HCT116 (cell line): ENCODE measurements around the gene MYRF.
A peak's percentile ranks its signal among the peaks of the same experiment; 100 is the strongest.

Experiments used
- CEBPB ChIP-seq: IDR thresholded peaks from 2 replicates; pipeline ENCODE4 v1.6.1; 2012; ENCODE audit warnings: low read depth
- EGR1 ChIP-seq: IDR thresholded peaks from 2 replicates; pipeline ENCODE4 v1.6.1; 2012; ENCODE audit warnings: low read depth
- EZH2 ChIP-seq: fragments of 200-600 bp; sonication (generic); IDR thresholded peaks from 2 replicates; pipeline ENCODE4 v1.6.1; 2017; ENCODE audit warnings: antibody characterized with exemption, mixed run types
- EZH2phosphoT487 ChIP-seq: fragments of 200-600 bp; IDR thresholded peaks from 2 replicates; pipeline ENCODE4 v1.6.1; 2018; ENCODE audit warnings: antibody characterized with exemption, borderline replicate concordance
- JUND ChIP-seq: IDR thresholded peaks from 2 replicates; pipeline ENCODE4 v1.6.1; 2012
- POLR2A ChIP-seq: IDR thresholded peaks from 2 replicates; pipeline ENCODE4 v1.7.0; 2011; ENCODE audit warnings: borderline replicate concordance; ENCODE audit not compliant: insufficient read depth, insufficient read length; ENCODE audit errors: extremely low read depth
- POLR2AphosphoS5 ChIP-seq: IDR thresholded peaks from 2 replicates; pipeline ENCODE4 v1.6.1; 2011; ENCODE audit warnings: mild to moderate bottlenecking, low read depth, low read length, moderate library complexity
- RAD21 ChIP-seq: IDR thresholded peaks from 2 replicates; pipeline ENCODE4 v1.6.1; 2012; ENCODE audit warnings: low read depth, mild to moderate bottlenecking
- SIN3A ChIP-seq: IDR thresholded peaks from 2 replicates; pipeline ENCODE4 v1.6.1; 2012; ENCODE audit warnings: low read depth
- YY1 ChIP-seq: IDR thresholded peaks from 2 replicates; pipeline ENCODE4 v1.6.1; 2011; ENCODE audit warnings: low read length, low read depth, moderate library complexity, mild to moderate bottlenecking; ENCODE audit not compliant: insufficient replicate concordance; ENCODE audit errors: extremely low read depth
- TF ChIP-seq, protein P1 (sequence below): IDR thresholded peaks from 2 replicates; pipeline ENCODE4 v1.6.1; 2012; ENCODE audit warnings: low read depth
- TF ChIP-seq, protein P2 (sequence below), 3 experiments: fragments of 200-600 bp in 1 of 3; sonication (generic) in 1 of 3; IDR thresholded peaks in 2 of 3; conservative IDR thresholded peaks in 1 of 3; 2 replicates each; pipeline ENCODE4 v1.5.1; 2012 to 2017; ENCODE audit warnings: low read depth in 2 of 3, low read length in 2 of 3, antibody characterized with exemption in 1 of 3, borderline replicate concordance in 1 of 3, control low read depth in 1 of 3, mild to moderate bottlenecking in 1 of 3, mixed read lengths in 1 of 3, mixed run types in 1 of 3, moderate library complexity in 1 of 3; ENCODE audit not compliant: insufficient read depth in 1 of 3
- TF ChIP-seq, protein P3 (sequence below): IDR thresholded peaks from 2 replicates; pipeline ENCODE4 v1.6.1; 2012

DNA sequence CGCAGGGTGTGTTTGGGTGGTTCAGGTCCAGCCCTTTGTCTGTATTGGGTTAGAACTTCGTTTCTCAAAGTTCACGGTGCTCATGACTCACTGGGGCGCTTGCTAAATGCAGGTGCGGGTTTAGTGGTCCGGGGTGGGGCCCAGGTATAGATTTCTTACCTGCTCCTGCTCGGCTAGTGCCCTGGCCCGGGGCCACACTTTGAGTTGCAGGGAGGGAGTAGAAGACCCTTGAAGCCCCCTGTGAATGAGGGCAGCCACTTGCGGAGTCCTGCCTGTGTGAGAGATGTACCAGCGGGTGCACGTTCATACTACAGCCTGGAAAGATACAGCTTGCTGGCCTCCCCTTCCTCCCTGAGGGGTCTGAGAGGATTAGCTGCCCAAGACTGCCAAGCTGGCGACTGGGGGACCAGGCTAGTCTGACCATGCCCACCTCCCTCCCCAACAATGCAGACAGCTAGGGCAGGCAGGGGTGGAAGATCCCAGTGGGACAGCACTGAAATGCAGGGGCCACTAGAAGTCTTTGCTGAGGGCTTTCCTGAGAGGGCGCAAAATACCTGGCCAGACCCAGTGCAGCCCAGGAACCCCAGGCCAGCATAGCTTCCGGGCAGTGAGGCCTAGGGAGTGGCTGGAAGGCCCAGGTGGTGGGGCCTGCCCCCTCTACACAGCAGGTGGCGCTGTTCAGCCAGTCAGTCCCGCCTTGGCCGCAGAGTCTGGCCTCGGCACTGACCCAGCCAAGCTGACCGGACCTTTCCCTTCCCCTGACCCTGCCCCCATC is 5.1 kb upstream of the MYRF start:
- TF ChIP-seq EZH2phosphoT487 = no peak
- TF ChIP-seq, protein P1, sequence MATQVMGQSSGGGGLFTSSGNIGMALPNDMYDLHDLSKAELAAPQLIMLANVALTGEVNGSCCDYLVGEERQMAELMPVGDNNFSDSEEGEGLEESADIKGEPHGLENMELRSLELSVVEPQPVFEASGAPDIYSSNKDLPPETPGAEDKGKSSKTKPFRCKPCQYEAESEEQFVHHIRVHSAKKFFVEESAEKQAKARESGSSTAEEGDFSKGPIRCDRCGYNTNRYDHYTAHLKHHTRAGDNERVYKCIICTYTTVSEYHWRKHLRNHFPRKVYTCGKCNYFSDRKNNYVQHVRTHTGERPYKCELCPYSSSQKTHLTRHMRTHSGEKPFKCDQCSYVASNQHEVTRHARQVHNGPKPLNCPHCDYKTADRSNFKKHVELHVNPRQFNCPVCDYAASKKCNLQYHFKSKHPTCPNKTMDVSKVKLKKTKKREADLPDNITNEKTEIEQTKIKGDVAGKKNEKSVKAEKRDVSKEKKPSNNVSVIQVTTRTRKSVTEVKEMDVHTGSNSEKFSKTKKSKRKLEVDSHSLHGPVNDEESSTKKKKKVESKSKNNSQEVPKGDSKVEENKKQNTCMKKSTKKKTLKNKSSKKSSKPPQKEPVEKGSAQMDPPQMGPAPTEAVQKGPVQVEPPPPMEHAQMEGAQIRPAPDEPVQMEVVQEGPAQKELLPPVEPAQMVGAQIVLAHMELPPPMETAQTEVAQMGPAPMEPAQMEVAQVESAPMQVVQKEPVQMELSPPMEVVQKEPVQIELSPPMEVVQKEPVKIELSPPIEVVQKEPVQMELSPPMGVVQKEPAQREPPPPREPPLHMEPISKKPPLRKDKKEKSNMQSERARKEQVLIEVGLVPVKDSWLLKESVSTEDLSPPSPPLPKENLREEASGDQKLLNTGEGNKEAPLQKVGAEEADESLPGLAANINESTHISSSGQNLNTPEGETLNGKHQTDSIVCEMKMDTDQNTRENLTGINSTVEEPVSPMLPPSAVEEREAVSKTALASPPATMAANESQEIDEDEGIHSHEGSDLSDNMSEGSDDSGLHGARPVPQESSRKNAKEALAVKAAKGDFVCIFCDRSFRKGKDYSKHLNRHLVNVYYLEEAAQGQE = no peak
- TF ChIP-seq CEBPB = no peak
- no peak for TF ChIP-seq EZH2
- TF ChIP-seq, protein P2, sequence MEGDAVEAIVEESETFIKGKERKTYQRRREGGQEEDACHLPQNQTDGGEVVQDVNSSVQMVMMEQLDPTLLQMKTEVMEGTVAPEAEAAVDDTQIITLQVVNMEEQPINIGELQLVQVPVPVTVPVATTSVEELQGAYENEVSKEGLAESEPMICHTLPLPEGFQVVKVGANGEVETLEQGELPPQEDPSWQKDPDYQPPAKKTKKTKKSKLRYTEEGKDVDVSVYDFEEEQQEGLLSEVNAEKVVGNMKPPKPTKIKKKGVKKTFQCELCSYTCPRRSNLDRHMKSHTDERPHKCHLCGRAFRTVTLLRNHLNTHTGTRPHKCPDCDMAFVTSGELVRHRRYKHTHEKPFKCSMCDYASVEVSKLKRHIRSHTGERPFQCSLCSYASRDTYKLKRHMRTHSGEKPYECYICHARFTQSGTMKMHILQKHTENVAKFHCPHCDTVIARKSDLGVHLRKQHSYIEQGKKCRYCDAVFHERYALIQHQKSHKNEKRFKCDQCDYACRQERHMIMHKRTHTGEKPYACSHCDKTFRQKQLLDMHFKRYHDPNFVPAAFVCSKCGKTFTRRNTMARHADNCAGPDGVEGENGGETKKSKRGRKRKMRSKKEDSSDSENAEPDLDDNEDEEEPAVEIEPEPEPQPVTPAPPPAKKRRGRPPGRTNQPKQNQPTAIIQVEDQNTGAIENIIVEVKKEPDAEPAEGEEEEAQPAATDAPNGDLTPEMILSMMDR (IDR thresholded peaks at IDR 0.05 in 2 of 3, conservative IDR thresholded peaks at IDR 0.05 in 1 of 3; ENCODE audit: borderline replicate concordance in 1 of 3, insufficient read depth in 1 of 3, low read depth in 2 of 3, low read length in 2 of 3) = peak in 2 of 3 experiments; percentile 85 to 94; a peak in 4 of 6 replicates
- no peak for TF ChIP-seq POLR2A
- TF ChIP-seq EGR1 = no peak
- no peak for TF ChIP-seq YY1
- no peak for TF ChIP-seq SIN3A
- no peak for TF ChIP-seq POLR2AphosphoS5
- no peak for TF ChIP-seq RAD21
- TF ChIP-seq, protein P3, sequence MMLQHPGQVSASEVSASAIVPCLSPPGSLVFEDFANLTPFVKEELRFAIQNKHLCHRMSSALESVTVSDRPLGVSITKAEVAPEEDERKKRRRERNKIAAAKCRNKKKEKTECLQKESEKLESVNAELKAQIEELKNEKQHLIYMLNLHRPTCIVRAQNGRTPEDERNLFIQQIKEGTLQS = no peak
- no peak for TF ChIP-seq JUND
